Muscle of arm (tissue), 12 donors: ENCODE data around the gene PDCD1. TPM values are rescaled to one million over a fixed set of nuclear protein-coding genes. Genes with fewer than 3 reads are reported as not detected.
"Not testable (repeated sequence)": the region's sequence is repeated elsewhere in the genome, so short reads cannot be mapped to it uniquely, and the experiment has no call there.

Source experiments
- DNase-seq: peaks from one replicate; pipeline ENCODE4 v3.0.0-alpha.2; 2013
- polyA plus RNA-seq, 12 donors: library from polyadenylated mRNA; unstranded; fragments of 120-200 nt; gene quantifications; one replicate each; pipeline ENCODE4 v1.2.1, GENCODE V29; 2013; ENCODE audit not compliant: insufficient read length in 12 of 12

Gene PDCD1
- polyA plus RNA-seq, 12 donors, result 0.12 to 0.68 (median 0.17) TPM; not detected in 6

GRCh38 chr2:241801611-241802420, 56.9 kb downstream of the PDCD1 start:
- DNase-seq, result no peak

GRCh38 chr2:241800198-241800903, 58.3 kb downstream of the PDCD1 start:
- not testable (repeated sequence) for DNase-seq

Other genes starting within 250 kb of the PDCD1 start
- gene THAP4, start 221.7 kb downstream of the PDCD1 start, polyA plus RNA-seq, result 10 to 100 TPM in 11 of 12 donors, not detected in 1; 31.7 to 51.7 (median 36.8) TPM
- 10 to 100 TPM in 11 of 12 donors, not detected in 1; 37.2 to 66.5 (median 50.2) TPM for gene ATG4B, start 221.2 kb downstream of the PDCD1 start, polyA plus RNA-seq
- gene DTYMK, start 172.1 kb downstream of the PDCD1 start, polyA plus RNA-seq, result 10 to 100 TPM in 11 of 12 donors, not detected in 1; 19.5 to 40.7 (median 24.9) TPM
- gene ING5, start 156.9 kb downstream of the PDCD1 start, polyA plus RNA-seq, result 10 to 100 TPM in 11 of 12 donors, not detected in 1; 17.0 to 37.0 (median 23.5) TPM
- 10 to 100 TPM in 11 of 12 donors, not detected in 1; 14.2 to 34.5 (median 19.8) TPM for gene D2HGDH, start 124.3 kb downstream of the PDCD1 start, polyA plus RNA-seq
- gene GAL3ST2, start 82.1 kb downstream of the PDCD1 start, polyA plus RNA-seq, result under 1 TPM in 7 of 12 donors, not detected in 5; 0.09 to 0.48 (median 0.21) TPM
- 10 to 100 TPM in 1 of 12 donors, 1 to 10 TPM in 10, not detected in 1; 2.3 to 27.3 (median 4.5) TPM for gene NEU4, start 49.7 kb downstream of the PDCD1 start, polyA plus RNA-seq
- not detected for gene RTP5, start 10.8 kb upstream of the PDCD1 start, polyA plus RNA-seq